ENCODE data around the gene SEPTIN10.

DNA sequence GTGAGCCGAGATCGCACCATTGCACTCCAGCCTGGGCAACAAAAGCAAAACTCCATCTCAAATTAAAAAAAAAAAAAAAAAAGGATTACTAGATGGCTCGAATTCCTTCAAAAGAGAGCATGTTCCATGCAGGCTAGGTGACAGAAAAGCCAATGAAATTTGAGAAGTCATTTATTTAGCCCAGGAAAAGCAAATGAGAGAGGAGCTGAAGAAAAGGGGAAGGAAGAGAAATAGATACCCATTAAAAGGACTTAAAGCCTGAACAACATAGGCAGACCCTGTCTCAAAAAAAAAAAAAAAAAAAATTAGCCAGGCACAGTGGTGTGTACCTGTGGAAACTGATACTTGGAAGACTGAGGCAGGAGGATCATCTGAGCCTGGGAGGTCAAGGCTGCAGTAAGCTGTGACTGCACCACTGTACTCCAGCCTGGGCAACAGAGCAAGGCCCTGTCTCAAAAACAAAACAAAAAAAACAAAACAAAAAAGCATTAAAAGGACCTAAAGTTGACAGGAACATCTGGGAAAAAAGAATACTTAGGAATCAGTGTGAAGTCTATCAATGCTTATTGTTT lies 11.1 kb downstream of the SEPTIN10 start:
- TF ChIP-seq, protein P1, sequence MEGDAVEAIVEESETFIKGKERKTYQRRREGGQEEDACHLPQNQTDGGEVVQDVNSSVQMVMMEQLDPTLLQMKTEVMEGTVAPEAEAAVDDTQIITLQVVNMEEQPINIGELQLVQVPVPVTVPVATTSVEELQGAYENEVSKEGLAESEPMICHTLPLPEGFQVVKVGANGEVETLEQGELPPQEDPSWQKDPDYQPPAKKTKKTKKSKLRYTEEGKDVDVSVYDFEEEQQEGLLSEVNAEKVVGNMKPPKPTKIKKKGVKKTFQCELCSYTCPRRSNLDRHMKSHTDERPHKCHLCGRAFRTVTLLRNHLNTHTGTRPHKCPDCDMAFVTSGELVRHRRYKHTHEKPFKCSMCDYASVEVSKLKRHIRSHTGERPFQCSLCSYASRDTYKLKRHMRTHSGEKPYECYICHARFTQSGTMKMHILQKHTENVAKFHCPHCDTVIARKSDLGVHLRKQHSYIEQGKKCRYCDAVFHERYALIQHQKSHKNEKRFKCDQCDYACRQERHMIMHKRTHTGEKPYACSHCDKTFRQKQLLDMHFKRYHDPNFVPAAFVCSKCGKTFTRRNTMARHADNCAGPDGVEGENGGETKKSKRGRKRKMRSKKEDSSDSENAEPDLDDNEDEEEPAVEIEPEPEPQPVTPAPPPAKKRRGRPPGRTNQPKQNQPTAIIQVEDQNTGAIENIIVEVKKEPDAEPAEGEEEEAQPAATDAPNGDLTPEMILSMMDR (IDR thresholded peaks at IDR 0.05), result no peak
- no peak for TF ChIP-seq POLR2A (IDR thresholded peaks at IDR 0.05)
